NB4 (cell line): ENCODE data around the gene CPSF7.
A peak's percentile ranks its signal among the peaks of the same experiment; 100 is the strongest.
"Not testable (repeated sequence)": the region's sequence is repeated elsewhere in the genome, so short reads cannot be mapped to it uniquely, and the experiment has no call there.

ENCODE experiments used
- DNase-seq: peaks from one replicate; pipeline ENCODE4 v3.0.0; 2010; ENCODE audit warnings: low read depth
- H3K4me3 ChIP-seq: one replicate; pipeline ENCODE4 v1.5.1; 2011; ENCODE audit warnings: mild to moderate bottlenecking, low read depth, low read length, moderate library complexity
- MAX ChIP-seq: IDR thresholded peaks from 2 replicates; pipeline ENCODE4 v1.6.1; 2011; ENCODE audit warnings: low read depth, low read length
- MYC ChIP-seq: IDR thresholded peaks from 2 replicates; pipeline ENCODE4 v1.6.1; 2011; ENCODE audit warnings: low read depth, low read length
- POLR2A ChIP-seq: IDR thresholded peaks from 2 replicates; pipeline ENCODE4 v1.6.1; 2011; ENCODE audit warnings: mild to moderate bottlenecking; ENCODE audit not compliant: insufficient read length; ENCODE audit errors: extremely low read depth
- TF ChIP-seq, protein P1 (sequence below): IDR thresholded peaks from one replicate; pipeline ENCODE4 v1.5.1; 2012; ENCODE audit warnings: low read depth, low read length

CPSF7 gene

GRCh38 chr11:61474013-61474643, 44.4 kb upstream of the CPSF7 start:
- no peak overlapping the region for H3K4me3 ChIP-seq
- no peak for DNase-seq
- TF ChIP-seq, protein P1, sequence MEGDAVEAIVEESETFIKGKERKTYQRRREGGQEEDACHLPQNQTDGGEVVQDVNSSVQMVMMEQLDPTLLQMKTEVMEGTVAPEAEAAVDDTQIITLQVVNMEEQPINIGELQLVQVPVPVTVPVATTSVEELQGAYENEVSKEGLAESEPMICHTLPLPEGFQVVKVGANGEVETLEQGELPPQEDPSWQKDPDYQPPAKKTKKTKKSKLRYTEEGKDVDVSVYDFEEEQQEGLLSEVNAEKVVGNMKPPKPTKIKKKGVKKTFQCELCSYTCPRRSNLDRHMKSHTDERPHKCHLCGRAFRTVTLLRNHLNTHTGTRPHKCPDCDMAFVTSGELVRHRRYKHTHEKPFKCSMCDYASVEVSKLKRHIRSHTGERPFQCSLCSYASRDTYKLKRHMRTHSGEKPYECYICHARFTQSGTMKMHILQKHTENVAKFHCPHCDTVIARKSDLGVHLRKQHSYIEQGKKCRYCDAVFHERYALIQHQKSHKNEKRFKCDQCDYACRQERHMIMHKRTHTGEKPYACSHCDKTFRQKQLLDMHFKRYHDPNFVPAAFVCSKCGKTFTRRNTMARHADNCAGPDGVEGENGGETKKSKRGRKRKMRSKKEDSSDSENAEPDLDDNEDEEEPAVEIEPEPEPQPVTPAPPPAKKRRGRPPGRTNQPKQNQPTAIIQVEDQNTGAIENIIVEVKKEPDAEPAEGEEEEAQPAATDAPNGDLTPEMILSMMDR, result no peak
- TF ChIP-seq MAX (no peak), MYC (no peak), POLR2A (no peak)

GRCh38 chr11:61473370-61474012, 43.7 kb upstream of the CPSF7 start:
- TF ChIP-seq, protein P1, result no peak
- no peak for TF ChIP-seq POLR2A
- TF ChIP-seq MYC, result no peak
- TF ChIP-seq MAX, result no peak
- no peak overlapping the region for H3K4me3 ChIP-seq
- DNase-seq, result no peak

GRCh38 chr11:61472868-61473267, 43.1 kb upstream of the CPSF7 start:
- no peak overlapping the region for H3K4me3 ChIP-seq
- no peak for DNase-seq
- TF ChIP-seq, protein P1, result no peak
- TF ChIP-seq POLR2A, result no peak
- TF ChIP-seq MAX, result no peak
- TF ChIP-seq MYC, result no peak

DNA sequence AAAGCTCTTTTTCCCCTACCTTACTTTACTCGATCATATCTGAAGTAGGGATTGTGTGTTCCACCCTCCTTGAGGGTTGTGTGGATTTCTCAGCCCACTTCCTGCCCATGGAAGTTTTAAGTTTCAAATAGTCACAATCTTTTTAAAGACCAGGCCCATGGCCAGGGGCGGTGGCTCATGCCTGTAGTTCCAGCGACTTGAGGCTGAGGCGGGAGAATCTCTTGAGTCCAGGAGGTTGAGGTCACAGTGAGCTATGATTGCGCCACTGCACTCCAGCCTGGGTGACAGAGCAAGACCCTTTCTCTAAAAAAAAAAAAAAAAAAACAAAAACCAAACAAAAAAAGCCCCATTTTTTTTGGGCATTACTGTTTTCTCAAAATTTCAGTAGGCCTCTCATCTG, 42.5 kb upstream of the CPSF7 start:
- no peak for TF ChIP-seq MAX
- DNase-seq, result peak; percentile 38
- no peak overlapping the region for H3K4me3 ChIP-seq

DNA sequence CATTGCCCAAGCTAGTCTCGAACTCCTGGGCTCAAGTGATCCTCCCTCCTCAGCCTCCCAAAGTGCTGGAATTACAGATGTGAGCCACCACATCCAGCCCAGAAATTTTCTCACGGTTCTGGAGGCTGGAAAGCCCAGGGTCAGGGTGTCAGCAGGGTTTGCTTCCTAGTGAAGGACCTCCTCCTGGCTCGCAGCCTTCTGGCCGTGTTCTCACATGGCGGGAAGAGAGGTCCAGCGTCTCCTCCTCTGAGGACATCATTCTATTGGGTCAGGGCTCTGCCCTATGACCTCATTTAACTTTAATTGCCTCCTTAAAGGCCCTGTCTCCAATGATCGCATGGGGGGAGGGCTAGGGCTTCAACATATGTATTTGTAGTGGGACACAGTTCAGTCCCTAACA, 38.2 kb upstream of the CPSF7 start:
- TF ChIP-seq MYC (no peak), POLR2A (no peak), MAX (no peak)
- TF ChIP-seq, protein P1, result no peak
- no peak for DNase-seq
- H3K4me3 ChIP-seq, result no peak overlapping the region

GRCh38 chr11:61467602-61468001, 37.8 kb upstream of the CPSF7 start:
- not testable (repeated sequence) for DNase-seq, H3K4me3 ChIP-seq

GRCh38 chr11:61460986-61461385, 31.2 kb upstream of the CPSF7 start:
- no peak for DNase-seq
- TF ChIP-seq, protein P1, result no peak
- TF ChIP-seq MYC (no peak), MAX (no peak), POLR2A (no peak)
- H3K4me3 ChIP-seq, result no peak overlapping the region
